Mesenchymal stem cell (in vitro differentiated cells and primary cell): ENCODE data around the gene COL9A1.

Experiments used
- DNase-seq: peaks from one replicate; pipeline ENCODE4 v3.0.0-alpha.2; 2013
- H2AFZ ChIP-seq: one replicate; pipeline ENCODE4 v1.6.1; 2013; ENCODE audit warnings: low read depth, mild to moderate bottlenecking, control low read depth, inconsistent platforms, low read length, moderate library complexity
- H2AK5ac ChIP-seq: 2 replicates; pipeline ENCODE4 v1.6.1; 2013; ENCODE audit warnings: low read length, moderate library complexity, mild to moderate bottlenecking, inconsistent platforms; ENCODE audit not compliant: severe bottlenecking
- H2BK120ac ChIP-seq: one replicate; pipeline ENCODE4 v1.6.1; 2013; ENCODE audit warnings: low read depth, mild to moderate bottlenecking, inconsistent platforms, low read length, moderate library complexity
- H2BK12ac ChIP-seq, 2 experiments: one replicate each; pipeline ENCODE4 v1.6.1; 2013; ENCODE audit warnings: inconsistent platforms in 2 of 2, low read length in 2 of 2, mild to moderate bottlenecking in 2 of 2, moderate library complexity in 2 of 2, control low read depth in 1 of 2
- H2BK15ac ChIP-seq: one replicate; pipeline ENCODE4 v1.6.1; 2013; ENCODE audit warnings: mild to moderate bottlenecking, low read depth, inconsistent platforms; ENCODE audit not compliant: poor library complexity, severe bottlenecking
- H2BK5ac ChIP-seq: 2 replicates; pipeline ENCODE4 v1.6.1; 2013; ENCODE audit warnings: low read depth, mild to moderate bottlenecking, low read length, control low read depth, inconsistent platforms; ENCODE audit not compliant: poor library complexity, severe bottlenecking
- H3K14ac ChIP-seq, 2 experiments: one replicate each; pipeline ENCODE4 v1.6.1; 2013; ENCODE audit warnings: inconsistent platforms in 2 of 2, low read length in 2 of 2, control low read depth in 1 of 2, mild to moderate bottlenecking in 1 of 2, moderate library complexity in 1 of 2
- H3K18ac ChIP-seq, 2 experiments: one replicate each; pipeline ENCODE4 v1.6.1; 2013; ENCODE audit warnings: inconsistent platforms in 2 of 2, low read length in 2 of 2, control low read depth in 1 of 2, low read depth in 1 of 2, mild to moderate bottlenecking in 1 of 2
- H3K23ac ChIP-seq, 2 experiments: one replicate each; pipeline ENCODE4 v1.6.1; 2013; ENCODE audit warnings: inconsistent platforms in 2 of 2, low read length in 2 of 2, mild to moderate bottlenecking in 2 of 2, moderate library complexity in 2 of 2, control low read depth in 1 of 2
- H3K27ac ChIP-seq: 2 replicates; pipeline ENCODE4 v1.5.1; 2013; ENCODE audit warnings: mild to moderate bottlenecking, moderate library complexity, low read length, control low read depth, inconsistent platforms; ENCODE audit not compliant: poor library complexity, severe bottlenecking
- H3K27me3 ChIP-seq, 2 experiments: 2 replicates each; pipeline versions ENCODE4 v1.6.1 to v1.7.0; 2013; ENCODE audit warnings: low read length in 2 of 2, mild to moderate bottlenecking in 2 of 2, moderate library complexity in 2 of 2, control low read depth in 1 of 2, inconsistent platforms in 1 of 2; ENCODE audit not compliant: control insufficient read depth in 1 of 2, insufficient read depth in 1 of 2
- H3K36me3 ChIP-seq, 2 experiments: 2 replicates each; pipeline versions ENCODE4 v1.6.1 to v1.7.0; 2013; ENCODE audit warnings: low read length in 2 of 2, control low read depth in 1 of 2, inconsistent platforms in 1 of 2, low read depth in 1 of 2, mild to moderate bottlenecking in 1 of 2; ENCODE audit not compliant: insufficient read depth in 2 of 2, control insufficient read depth in 1 of 2
- H3K4ac ChIP-seq, 2 experiments: one replicate each; pipeline ENCODE4 v1.6.1; 2013; ENCODE audit warnings: inconsistent platforms in 2 of 2, low read length in 2 of 2, mild to moderate bottlenecking in 2 of 2, moderate library complexity in 2 of 2, control low read depth in 1 of 2, low read depth in 1 of 2
- H3K4me1 ChIP-seq: 2 replicates; pipeline ENCODE4 v1.6.1; 2013; ENCODE audit warnings: low read depth, low read length, control low read depth; ENCODE audit not compliant: control insufficient read depth, insufficient read depth
- H3K4me2 ChIP-seq: 2 replicates; pipeline ENCODE4 v1.6.1; 2013; ENCODE audit warnings: low read length, mild to moderate bottlenecking, inconsistent platforms; ENCODE audit not compliant: poor library complexity, severe bottlenecking
- H3K4me3 ChIP-seq, 2 experiments: 2 replicates each; pipeline versions ENCODE4 v1.5.1 to v1.7.0; 2013; ENCODE audit warnings: low read length in 2 of 2, mild to moderate bottlenecking in 2 of 2, control low read depth in 1 of 2, low read depth in 1 of 2; ENCODE audit not compliant: insufficient read depth in 1 of 2
- H3K79me1 ChIP-seq: replicated peaks from 2 replicates; pipeline ENCODE4 v1.6.1; 2013; ENCODE audit warnings: mild to moderate bottlenecking, control low read depth, low read length, inconsistent platforms; ENCODE audit not compliant: poor library complexity, severe bottlenecking
- H3K9ac ChIP-seq: 2 replicates; pipeline ENCODE4 v1.7.0; 2013; ENCODE audit warnings: mild to moderate bottlenecking, low read length, moderate library complexity
- H3K9me3 ChIP-seq: 2 replicates; pipeline ENCODE4 v1.7.0; 2013; ENCODE audit warnings: mild to moderate bottlenecking, low read length; ENCODE audit not compliant: control insufficient read depth
- H4K8ac ChIP-seq: one replicate; pipeline ENCODE4 v1.6.1; 2013; ENCODE audit warnings: inconsistent platforms, mild to moderate bottlenecking, low read length, moderate library complexity
- H4K91ac ChIP-seq: one replicate; pipeline ENCODE4 v1.6.1; 2013; ENCODE audit warnings: mild to moderate bottlenecking, low read length, inconsistent platforms
- WGBS: methylation state at CpG from one replicate; pipeline ENCODE4 v1.1.7; 2013; ENCODE audit warnings: mixed read lengths; 5-methylcytosine and 5-hydroxymethylcytosine counted together

COL9A1 gene

DNA sequence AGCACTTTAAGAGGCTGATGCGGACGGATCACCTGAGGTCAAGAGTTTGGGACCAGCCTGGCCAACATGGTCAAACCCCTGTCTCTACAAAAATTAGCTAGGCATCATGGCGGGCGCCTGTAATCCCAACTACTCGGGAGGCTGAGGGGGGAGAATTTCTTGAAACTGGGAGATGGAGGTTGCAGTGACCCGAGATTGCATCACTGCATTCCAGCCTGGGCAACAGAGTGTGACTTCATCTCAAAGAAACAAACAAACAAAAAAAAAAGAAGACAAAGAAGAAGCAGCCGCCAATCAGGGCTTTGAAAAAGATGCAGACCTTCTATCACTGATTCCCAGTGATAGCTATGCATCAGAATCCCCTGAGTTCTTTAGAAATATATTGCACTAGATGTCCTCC, 56.8 kb downstream of the COL9A1 start:
- no peaks in the 10 kb centered on the region for H3K4me1 ChIP-seq
- DNase-seq = no peak
- no peak overlapping the region for H2BK12ac ChIP-seq
- no peak overlapping the region for H3K4ac ChIP-seq
- H4K8ac ChIP-seq = no peak overlapping the region
- H3K27me3 ChIP-seq = peaks cover 6 to 7% of the 10 kb centered on the region in 2 experiments
- H2BK15ac ChIP-seq = no peak overlapping the region
- no peak overlapping the region for H4K91ac ChIP-seq
- no peak overlapping the region for H3K18ac ChIP-seq
- H3K36me3 ChIP-seq = no peaks in the 10 kb centered on the region
- no peak overlapping the region for H3K9ac ChIP-seq
- H2AK5ac ChIP-seq = no peak overlapping the region
- H2BK120ac ChIP-seq = no peak overlapping the region
- no peak overlapping the region for H2BK5ac ChIP-seq
- no peak overlapping the region for H3K14ac ChIP-seq
- H3K4me3 ChIP-seq = no peak overlapping the region
- 88% methylated on average over 3 of the region's 7 CpGs for WGBS
- no peaks in the 10 kb centered on the region for H3K9me3 ChIP-seq
- H3K4me2 ChIP-seq = no peak overlapping the region
- H3K79me1 ChIP-seq = no peaks in the 10 kb centered on the region
- H3K27ac ChIP-seq = no peak overlapping the region
- H3K23ac ChIP-seq = no peak overlapping the region
- H2AFZ ChIP-seq = no peak overlapping the region

DNA sequence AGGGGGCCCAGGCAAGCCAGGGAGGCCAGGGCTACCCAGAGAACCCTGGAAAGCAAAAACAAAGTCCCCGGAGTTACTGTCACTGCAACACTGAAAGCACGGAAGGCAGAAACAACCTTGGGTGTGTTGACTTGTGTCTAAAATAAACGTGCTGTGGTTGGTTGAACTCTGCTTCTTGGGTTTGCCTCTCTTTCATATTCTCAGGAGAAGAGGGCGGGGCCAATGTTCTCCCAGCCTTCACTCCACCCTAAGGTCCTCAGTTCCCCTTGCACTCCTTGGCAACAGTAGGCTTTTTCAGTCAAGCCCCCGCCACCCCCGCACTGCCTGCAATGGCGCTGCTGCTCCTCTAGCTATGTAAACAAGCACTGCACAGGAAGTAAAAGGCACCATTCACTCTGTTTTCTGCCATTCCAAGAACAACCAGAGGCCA, 60.9 kb downstream of the COL9A1 start:
- 74% methylated on average over 7 of the region's 7 CpGs for WGBS
- Histone ChIP-seq H3K4me2 (no peak overlapping the region), H3K4ac (no peak overlapping the region), H3K14ac (no peak overlapping the region), H2AK5ac (no peak overlapping the region), H3K9me3 (no peaks in the 10 kb centered on the region), H2BK15ac (no peak overlapping the region), H3K4me3 (no peak overlapping the region), H2AFZ (no peak overlapping the region), H3K36me3 (no peaks in the 10 kb centered on the region), H2BK5ac (no peak overlapping the region), H3K27ac (no peak overlapping the region), H2BK120ac (no peak overlapping the region), H2BK12ac (peak overlapping the region in 1 of 2 experiments; percentile 21), H3K9ac (no peak overlapping the region), H3K23ac (no peak overlapping the region), H3K27me3 (peaks cover 7 to 9% of the 10 kb centered on the region in 2 experiments), H4K91ac (peak overlapping the region; percentile 50), H3K4me1 (no peaks in the 10 kb centered on the region), H4K8ac (no peak overlapping the region), H3K79me1 (no peaks in the 10 kb centered on the region), H3K18ac (no peak overlapping the region)
- peak; percentile 4 for DNase-seq

DNA sequence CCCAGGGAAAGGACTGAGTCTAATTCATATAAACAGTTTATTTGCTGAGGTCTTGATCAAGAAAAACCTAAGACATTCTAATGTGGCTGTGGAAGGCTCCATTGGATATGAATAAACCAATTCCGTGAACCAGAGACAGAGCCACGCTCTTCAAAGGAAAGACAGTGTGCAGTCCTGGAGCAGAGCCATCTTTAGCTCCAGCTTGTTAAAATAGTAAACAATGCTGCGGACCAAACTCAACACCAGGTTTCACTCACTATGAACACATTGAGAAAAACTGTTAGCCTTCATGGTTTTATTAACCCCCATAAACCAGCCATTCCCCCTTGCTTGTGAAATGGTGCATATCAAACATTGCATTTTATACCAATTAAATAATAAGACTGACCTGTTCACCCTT, 61.9 kb downstream of the COL9A1 start:
- no peaks in the 10 kb centered on the region for H3K9me3 ChIP-seq
- no peak overlapping the region for H3K4me2 ChIP-seq
- WGBS = 79% methylated on average over 3 of the region's 3 CpGs
- H2BK120ac ChIP-seq = no peak overlapping the region
- no peak overlapping the region for H4K8ac ChIP-seq
- no peak overlapping the region for H3K18ac ChIP-seq
- H3K4me3 ChIP-seq = no peak overlapping the region
- H2AFZ ChIP-seq = no peak overlapping the region
- H2BK5ac ChIP-seq = no peak overlapping the region
- no peaks in the 10 kb centered on the region for H3K4me1 ChIP-seq
- peaks cover 7 to 9% of the 10 kb centered on the region in 2 experiments for H3K27me3 ChIP-seq
- H2BK12ac ChIP-seq = no peak overlapping the region
- H3K4ac ChIP-seq = no peak overlapping the region
- H2BK15ac ChIP-seq = no peak overlapping the region
- no peak overlapping the region for H2AK5ac ChIP-seq
- no peaks in the 10 kb centered on the region for H3K36me3 ChIP-seq
- no peaks in the 10 kb centered on the region for H3K79me1 ChIP-seq
- H3K23ac ChIP-seq = no peak overlapping the region
- no peak overlapping the region for H3K9ac ChIP-seq
- DNase-seq = peak; percentile 11
- H4K91ac ChIP-seq = no peak overlapping the region
- H3K27ac ChIP-seq = no peak overlapping the region
- no peak overlapping the region for H3K14ac ChIP-seq

DNA sequence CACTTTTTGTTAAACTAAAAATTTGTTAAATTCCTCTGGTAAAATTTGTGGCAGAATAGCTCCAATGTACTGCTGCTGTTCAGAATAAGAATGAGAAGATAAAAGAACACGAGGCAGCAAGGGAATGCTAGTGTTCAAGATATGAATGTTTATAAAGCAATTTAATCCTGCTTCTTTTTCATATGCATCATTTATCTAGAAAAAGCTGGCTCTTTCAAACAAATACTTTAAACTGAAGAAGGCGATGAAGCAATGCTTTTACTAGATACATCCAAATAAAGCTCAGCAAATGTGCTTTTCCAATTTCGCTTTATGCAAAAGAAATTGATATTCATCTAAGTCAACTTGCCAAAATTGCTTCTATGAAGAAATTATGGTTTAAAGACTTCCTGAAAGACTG, 66.5 kb downstream of the COL9A1 start:
- no peak overlapping the region for H3K18ac ChIP-seq
- 89% methylated on average over 1 of the region's 3 CpGs for WGBS
- H3K4me1 ChIP-seq = no peaks in the 10 kb centered on the region
- H3K79me1 ChIP-seq = no peaks in the 10 kb centered on the region
- H3K14ac ChIP-seq = no peak overlapping the region
- H3K36me3 ChIP-seq = no peaks in the 10 kb centered on the region
- no peak overlapping the region for H2AFZ ChIP-seq
- peaks cover 7 to 9% of the 10 kb centered on the region in 2 experiments for H3K27me3 ChIP-seq
- no peak overlapping the region for H2AK5ac ChIP-seq
- no peak overlapping the region for H3K9ac ChIP-seq
- no peaks in the 10 kb centered on the region for H3K9me3 ChIP-seq
- no peak overlapping the region for H2BK120ac ChIP-seq
- no peak overlapping the region for H2BK12ac ChIP-seq
- H3K4me2 ChIP-seq = no peak overlapping the region
- no peak overlapping the region for H3K4me3 ChIP-seq
- H2BK5ac ChIP-seq = no peak overlapping the region
- H4K8ac ChIP-seq = no peak overlapping the region
- DNase-seq = no peak
- H3K27ac ChIP-seq = no peak overlapping the region
- H2BK15ac ChIP-seq = no peak overlapping the region
- no peak overlapping the region for H3K23ac ChIP-seq
- no peak overlapping the region for H4K91ac ChIP-seq
- H3K4ac ChIP-seq = no peak overlapping the region
